Right renal cortex interstitium (tissue), 3 donors: ENCODE data around the gene SEMA7A. TPM values are rescaled to one million over a fixed set of nuclear protein-coding genes. Genes with fewer than 3 reads are reported as not detected.

Source experiments
- polyA plus RNA-seq, 3 donors: library from polyadenylated mRNA; unstranded; fragments of 120-200 nt; gene quantifications; one replicate each; pipeline ENCODE4 v1.2.1, GENCODE V29; 2013; ENCODE audit not compliant: insufficient read length in 3 of 3

SEMA7A gene
- polyA plus RNA-seq, 3 donors, result 5.2 to 6.6 (median 5.9) TPM

Other genes with a start within 250 kb of the SEMA7A start
- 10 to 100 TPM; 20.4 to 30.0 (median 27.3) TPM for gene STRA6, start 231.2 kb downstream of the SEMA7A start, polyA plus RNA-seq
- gene CCDC33, start 197.6 kb downstream of the SEMA7A start, polyA plus RNA-seq, result 1 to 10 TPM; 3.9 to 4.7 (median 3.9) TPM
- gene CYP11A1, start 66.3 kb downstream of the SEMA7A start, polyA plus RNA-seq, result 1 to 10 TPM in 2 of 3 donors, under 1 TPM in 1; 0.90 to 1.6 (median 1.2) TPM
- 10 to 100 TPM; 65.0 to 71.4 (median 69.2) TPM for gene UBL7, start 27.2 kb upstream of the SEMA7A start, polyA plus RNA-seq
- 10 to 100 TPM; 11.4 to 12.1 (median 11.5) TPM for gene ARID3B, start 107.3 kb upstream of the SEMA7A start, polyA plus RNA-seq
- gene CLK3, start 181.9 kb upstream of the SEMA7A start, polyA plus RNA-seq, result 10 to 100 TPM; 62.5 to 73.9 (median 65.6) TPM